ENCODE results near the gene HPSE2.
"Not testable (repeated sequence)": the region's sequence is repeated elsewhere in the genome, so short reads cannot be mapped to it uniquely, and the experiment has no call there.

HPSE2 gene

GRCh38 chr10:98563811-98564210, 671.8 kb downstream of the HPSE2 start:
- DNase-seq (ENCODE audit: low spot score) = no peak

GRCh38 chr10:98560565-98560964, 675.1 kb downstream of the HPSE2 start:
- DNase-seq (ENCODE audit: low spot score) = no peak

- no peak for DNase-seq (ENCODE audit: low spot score)
Observed at GRCh38 chr10:98556061-98556460, 679.6 kb downstream of the HPSE2 start.

GRCh38 chr10:98555021-98555619, 680.5 kb downstream of the HPSE2 start:
- DNase-seq (ENCODE audit: low spot score) = no peak

- not testable (repeated sequence) for DNase-seq (ENCODE audit: low spot score)
Observed at GRCh38 chr10:98541561-98541960, 694.1 kb downstream of the HPSE2 start.

- DNase-seq (ENCODE audit: low spot score) = no peak
Observed at GRCh38 chr10:98539578-98539977, 696.1 kb downstream of the HPSE2 start.

- DNase-seq (ENCODE audit: low spot score) = no peak
Observed at GRCh38 chr10:98538472-98538871, 697.2 kb downstream of the HPSE2 start.

- no peak for DNase-seq (ENCODE audit: low spot score)
Observed at GRCh38 chr10:98536551-98536950, 699.1 kb downstream of the HPSE2 start.

GRCh38 chr10:98533746-98534445, 701.8 kb downstream of the HPSE2 start:
- no peak for DNase-seq (ENCODE audit: low spot score)

GRCh38 chr10:98533241-98533640, 702.4 kb downstream of the HPSE2 start:
- DNase-seq (ENCODE audit: low spot score) = no peak

- DNase-seq (ENCODE audit: low spot score) = no peak
Observed at GRCh38 chr10:98528805-98529183, 706.9 kb downstream of the HPSE2 start.

GRCh38 chr10:98528166-98528804, 707.4 kb downstream of the HPSE2 start:
- DNase-seq (ENCODE audit: low spot score) = no peak

- DNase-seq (ENCODE audit: low spot score) = no peak
Observed at GRCh38 chr10:98525969-98526368, 709.7 kb downstream of the HPSE2 start.

- no peak for DNase-seq (ENCODE audit: low spot score)
Observed at GRCh38 chr10:98524124-98524523, 711.5 kb downstream of the HPSE2 start.

- no peak for DNase-seq (ENCODE audit: low spot score)
Observed at GRCh38 chr10:98519841-98520240, 715.8 kb downstream of the HPSE2 start.

- no peak for DNase-seq (ENCODE audit: low spot score)
Observed at GRCh38 chr10:98517672-98518071, 718.0 kb downstream of the HPSE2 start.

GRCh38 chr10:98516352-98516751, 719.3 kb downstream of the HPSE2 start:
- DNase-seq (ENCODE audit: low spot score) = no peak

- no peak for DNase-seq (ENCODE audit: low spot score)
Observed at GRCh38 chr10:98513704-98514103, 721.9 kb downstream of the HPSE2 start.

- no peak for DNase-seq (ENCODE audit: low spot score)
Observed at GRCh38 chr10:98511876-98512275, 723.8 kb downstream of the HPSE2 start.

- DNase-seq (ENCODE audit: low spot score) = no peak
Observed at GRCh38 chr10:98510412-98510995, 725.1 kb downstream of the HPSE2 start.

GRCh38 chr10:98509745-98510144, 725.9 kb downstream of the HPSE2 start:
- DNase-seq (ENCODE audit: low spot score) = no peak

GRCh38 chr10:98502535-98502934, 733.1 kb downstream of the HPSE2 start:
- DNase-seq (ENCODE audit: low spot score) = not testable (repeated sequence)

- no peak for DNase-seq (ENCODE audit: low spot score)
Observed at GRCh38 chr10:98492763-98493162, 742.9 kb downstream of the HPSE2 start.
